ENCODE data around the gene STK11IP.

Gene STK11IP

GRCh38 chr2:219629976-219630695, 32.5 kb downstream of the STK11IP start:
- H3F3A ChIP-seq (ENCODE audit: control insufficient read depth, insufficient read depth), result no peaks in the 10 kb centered on the region

GRCh38 chr2:219630770-219631405, 33.2 kb downstream of the STK11IP start:
- no peaks in the 10 kb centered on the region for H3K9me3 ChIP-seq (ENCODE audit: control insufficient read depth, insufficient read depth, low read length)
- H3K27me3 ChIP-seq (ENCODE audit: control insufficient read depth, low read length), result peaks cover 15% of the 10 kb centered on the region
- H3K27ac ChIP-seq (ENCODE audit: low read depth, low read length), result no peak overlapping the region
- H3K4me1 ChIP-seq (ENCODE audit: control insufficient read depth, low read length), result no peaks in the 10 kb centered on the region
- TF ChIP-seq CTCF (IDR thresholded peaks at IDR 0.05; ENCODE audit: low read depth, low read length, poor library complexity, severe bottlenecking) (no peak), EZH2phosphoT487 (IDR thresholded peaks at IDR 0.05; ENCODE audit: borderline replicate concordance, low read length) (no peak)
- H4K20me1 ChIP-seq (ENCODE audit: control insufficient read depth, insufficient read depth, low read depth, low read length), result no peaks in the 10 kb centered on the region
- no peak overlapping the region for H3K4me3 ChIP-seq (ENCODE audit: low read length)
- no peak overlapping the region for H3K4me2 ChIP-seq (ENCODE audit: low read length)
- H3K36me3 ChIP-seq (ENCODE audit: control insufficient read depth, low read length), result no peaks in the 10 kb centered on the region
- no peaks in the 10 kb centered on the region for H3K79me2 ChIP-seq (ENCODE audit: control insufficient read depth, low read length)
- H3K9me2 ChIP-seq (replicated peaks; ENCODE audit: control insufficient read depth, low read length), result no peaks in the 10 kb centered on the region
- H3F3A ChIP-seq (ENCODE audit: control insufficient read depth, insufficient read depth), result no peaks in the 10 kb centered on the region

More at GRCh38 chr2:219629976-219630695, 32.5 kb downstream of the STK11IP start:
- H4K20me1 ChIP-seq (ENCODE audit: control insufficient read depth, insufficient read depth, low read depth, low read length), result no peaks in the 10 kb centered on the region
- no peak overlapping the region for H3K4me2 ChIP-seq (ENCODE audit: low read length)
- H3K36me3 ChIP-seq (ENCODE audit: control insufficient read depth, low read length), result no peaks in the 10 kb centered on the region
- no peaks in the 10 kb centered on the region for H3K79me2 ChIP-seq (ENCODE audit: control insufficient read depth, low read length)
- H3K9me2 ChIP-seq (replicated peaks; ENCODE audit: control insufficient read depth, low read length), result no peaks in the 10 kb centered on the region
- no peaks in the 10 kb centered on the region for H3K4me1 ChIP-seq (ENCODE audit: control insufficient read depth, low read length)
- TF ChIP-seq CTCF (IDR thresholded peaks at IDR 0.05; ENCODE audit: low read depth, low read length, poor library complexity, severe bottlenecking), result no peak
- no peak for TF ChIP-seq EZH2phosphoT487 (IDR thresholded peaks at IDR 0.05; ENCODE audit: borderline replicate concordance, low read length)
- H3K27me3 ChIP-seq (ENCODE audit: control insufficient read depth, low read length), result peaks cover 15% of the 10 kb centered on the region
- no peaks in the 10 kb centered on the region for H3K9me3 ChIP-seq (ENCODE audit: control insufficient read depth, insufficient read depth, low read length)
- no peak overlapping the region for H3K27ac ChIP-seq (ENCODE audit: low read depth, low read length)
- H3K4me3 ChIP-seq (ENCODE audit: low read length), result no peak overlapping the region

DNA sequence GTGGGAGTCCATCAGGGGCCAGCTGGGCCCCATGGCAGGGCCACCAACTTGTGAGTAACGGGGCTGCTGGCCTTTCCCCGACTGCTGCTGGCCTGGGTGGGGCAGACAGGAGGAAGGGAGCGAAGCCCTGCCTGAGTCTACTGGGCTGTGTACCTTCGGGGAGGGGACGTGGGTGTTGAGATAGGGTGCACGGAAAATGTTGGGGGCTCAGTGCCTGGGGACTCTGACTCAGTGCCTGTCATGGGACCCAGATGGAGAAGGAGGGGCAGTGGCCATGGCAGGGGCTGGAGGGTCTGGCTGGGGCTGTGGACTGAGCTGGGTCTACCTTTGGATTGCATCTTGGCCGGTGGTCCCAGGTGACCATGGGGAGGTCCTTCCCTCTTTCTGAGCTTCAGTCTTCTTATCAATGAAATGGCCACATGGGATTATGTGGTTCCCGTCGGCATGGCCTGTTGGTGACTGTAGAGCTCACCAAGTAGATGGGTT, 33.8 kb downstream of the STK11IP start:
- no peaks in the 10 kb centered on the region for H3F3A ChIP-seq (ENCODE audit: control insufficient read depth, insufficient read depth)
- no peak overlapping the region for H3K27ac ChIP-seq (ENCODE audit: low read depth, low read length)
- no peak for TF ChIP-seq EZH2phosphoT487 (IDR thresholded peaks at IDR 0.05; ENCODE audit: borderline replicate concordance, low read length)
- TF ChIP-seq CTCF (IDR thresholded peaks at IDR 0.05; ENCODE audit: low read depth, low read length, poor library complexity, severe bottlenecking), result no peak
- H3K36me3 ChIP-seq (ENCODE audit: control insufficient read depth, low read length), result no peaks in the 10 kb centered on the region
- no peaks in the 10 kb centered on the region for H3K9me2 ChIP-seq (replicated peaks; ENCODE audit: control insufficient read depth, low read length)
- H3K4me3 ChIP-seq (ENCODE audit: low read length), result no peak overlapping the region
- H3K4me1 ChIP-seq (ENCODE audit: control insufficient read depth, low read length), result no peaks in the 10 kb centered on the region
- H3K27me3 ChIP-seq (ENCODE audit: control insufficient read depth, low read length), result peaks cover 15% of the 10 kb centered on the region
- no peaks in the 10 kb centered on the region for H4K20me1 ChIP-seq (ENCODE audit: control insufficient read depth, insufficient read depth, low read depth, low read length)
- no peak overlapping the region for H3K4me2 ChIP-seq (ENCODE audit: low read length)
- no peaks in the 10 kb centered on the region for H3K9me3 ChIP-seq (ENCODE audit: control insufficient read depth, insufficient read depth, low read length)
- H3K79me2 ChIP-seq (ENCODE audit: control insufficient read depth, low read length), result no peaks in the 10 kb centered on the region
